ENCODE results near the gene CHSY1. TPM values are rescaled to one million over a fixed set of nuclear protein-coding genes. Genes with fewer than 3 reads are reported as not detected.

Gene CHSY1
- polyA plus RNA-seq, 2 of the 4 experiments (the other 2 are of a cell fraction): 16.0 to 28.1 TPM

DNA sequence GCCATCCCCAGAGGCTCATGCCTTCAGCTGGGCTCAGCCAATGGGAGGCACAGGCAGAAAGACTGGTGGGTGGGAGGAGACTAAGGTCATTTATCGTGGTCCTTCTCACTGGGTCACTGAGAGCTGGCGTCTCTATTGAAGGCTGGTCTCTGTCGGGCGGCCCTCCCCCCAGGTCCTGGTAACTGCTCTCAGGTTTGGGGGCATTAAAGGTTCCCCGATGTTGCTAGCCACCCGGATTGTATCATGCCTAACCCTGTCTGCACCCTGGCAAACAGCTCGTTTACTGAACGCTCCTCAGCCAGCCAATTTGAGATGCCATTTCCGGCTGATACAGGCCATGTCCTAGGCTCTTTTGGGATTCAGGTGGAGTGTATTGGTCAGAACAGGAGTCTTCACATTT lies 14.9 kb upstream of the CHSY1 start (continued):
- TF ChIP-seq RNF2 (IDR thresholded peaks at IDR 0.05; ENCODE audit: borderline replicate concordance, low read depth): no peak
- no peak for TF ChIP-seq ZSCAN20 (CRISPR knock-in tag; IDR thresholded peaks at IDR 0.05)
- no peak for TF ChIP-seq NPAS2 (CRISPR knock-in tag; IDR thresholded peaks at IDR 0.05; ENCODE audit: borderline replicate concordance)
- TF ChIP-seq FOSL2 (IDR thresholded peaks at IDR 0.05): no peak
- TF ChIP-seq FOSL2 (CRISPR knock-in tag; IDR thresholded peaks at IDR 0.05): no peak
- TF ChIP-seq JUN (IDR thresholded peaks at IDR 0.05): no peak
- TF ChIP-seq, protein P1, sequence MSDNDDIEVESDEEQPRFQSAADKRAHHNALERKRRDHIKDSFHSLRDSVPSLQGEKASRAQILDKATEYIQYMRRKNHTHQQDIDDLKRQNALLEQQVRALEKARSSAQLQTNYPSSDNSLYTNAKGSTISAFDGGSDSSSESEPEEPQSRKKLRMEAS (IDR thresholded peaks at IDR 0.05): no peak
- TF ChIP-seq HOXB13 (CRISPR knock-in tag; IDR thresholded peaks at IDR 0.05; ENCODE audit: low read depth): no peak

DNA sequence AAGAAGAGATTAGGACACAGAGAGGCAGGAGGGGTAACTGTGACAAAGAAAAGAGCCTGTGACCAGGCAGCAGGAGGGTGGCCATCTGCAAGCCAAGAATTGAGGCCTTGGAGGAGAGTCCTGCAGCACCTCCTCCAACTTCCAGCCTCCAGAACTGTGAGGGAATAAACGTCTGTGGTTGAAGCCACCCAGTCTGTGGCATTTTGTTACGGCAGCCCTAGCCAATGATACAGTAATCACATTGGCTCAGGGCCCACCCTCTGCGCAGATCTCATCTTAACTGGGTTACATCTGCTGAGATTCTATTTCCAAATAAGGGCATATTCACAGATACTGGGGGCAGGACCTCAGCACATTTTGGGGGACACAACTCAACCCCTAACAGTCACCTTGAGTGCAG lies 14.2 kb upstream of the CHSY1 start:
- 70% methylated on average over 3 of the region's 3 CpGs for WGBS (ENCODE audit: missing lambda C conversion rate)
- TF ChIP-seq HOXB13 (CRISPR knock-in tag; IDR thresholded peaks at IDR 0.05; ENCODE audit: low read depth): no peak
- no peak for TF ChIP-seq CBX2 (IDR thresholded peaks at IDR 0.05; ENCODE audit: borderline replicate concordance, low read depth)
- TF ChIP-seq, protein P2, sequence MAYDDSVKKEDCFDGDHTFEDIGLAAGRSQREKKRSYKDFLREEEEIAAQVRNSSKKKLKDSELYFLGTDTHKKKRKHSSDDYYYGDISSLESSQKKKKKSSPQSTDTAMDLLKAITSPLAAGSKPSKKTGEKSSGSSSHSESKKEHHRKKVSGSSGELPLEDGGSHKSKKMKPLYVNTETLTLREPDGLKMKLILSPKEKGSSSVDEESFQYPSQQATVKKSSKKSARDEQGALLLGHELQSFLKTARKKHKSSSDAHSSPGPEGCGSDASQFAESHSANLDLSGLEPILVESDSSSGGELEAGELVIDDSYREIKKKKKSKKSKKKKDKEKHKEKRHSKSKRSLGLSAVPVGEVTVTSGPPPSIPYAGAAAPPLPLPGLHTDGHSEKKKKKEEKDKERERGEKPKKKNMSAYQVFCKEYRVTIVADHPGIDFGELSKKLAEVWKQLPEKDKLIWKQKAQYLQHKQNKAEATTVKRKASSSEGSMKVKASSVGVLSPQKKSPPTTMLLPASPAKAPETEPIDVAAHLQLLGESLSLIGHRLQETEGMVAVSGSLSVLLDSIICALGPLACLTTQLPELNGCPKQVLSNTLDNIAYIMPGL (CRISPR knock-in tag; IDR thresholded peaks at IDR 0.05; ENCODE audit: borderline replicate concordance): no peak
- TF ChIP-seq ZSCAN20 (CRISPR knock-in tag; IDR thresholded peaks at IDR 0.05): no peak
- TF ChIP-seq, protein P3, sequence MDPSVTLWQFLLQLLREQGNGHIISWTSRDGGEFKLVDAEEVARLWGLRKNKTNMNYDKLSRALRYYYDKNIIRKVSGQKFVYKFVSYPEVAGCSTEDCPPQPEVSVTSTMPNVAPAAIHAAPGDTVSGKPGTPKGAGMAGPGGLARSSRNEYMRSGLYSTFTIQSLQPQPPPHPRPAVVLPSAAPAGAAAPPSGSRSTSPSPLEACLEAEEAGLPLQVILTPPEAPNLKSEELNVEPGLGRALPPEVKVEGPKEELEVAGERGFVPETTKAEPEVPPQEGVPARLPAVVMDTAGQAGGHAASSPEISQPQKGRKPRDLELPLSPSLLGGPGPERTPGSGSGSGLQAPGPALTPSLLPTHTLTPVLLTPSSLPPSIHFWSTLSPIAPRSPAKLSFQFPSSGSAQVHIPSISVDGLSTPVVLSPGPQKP (IDR thresholded peaks at IDR 0.05; ENCODE audit: low read depth, low read length): no peak
- no peak for TF ChIP-seq EHMT2 (IDR thresholded peaks at IDR 0.05; ENCODE audit: low read depth)
- TF ChIP-seq, protein P4, sequence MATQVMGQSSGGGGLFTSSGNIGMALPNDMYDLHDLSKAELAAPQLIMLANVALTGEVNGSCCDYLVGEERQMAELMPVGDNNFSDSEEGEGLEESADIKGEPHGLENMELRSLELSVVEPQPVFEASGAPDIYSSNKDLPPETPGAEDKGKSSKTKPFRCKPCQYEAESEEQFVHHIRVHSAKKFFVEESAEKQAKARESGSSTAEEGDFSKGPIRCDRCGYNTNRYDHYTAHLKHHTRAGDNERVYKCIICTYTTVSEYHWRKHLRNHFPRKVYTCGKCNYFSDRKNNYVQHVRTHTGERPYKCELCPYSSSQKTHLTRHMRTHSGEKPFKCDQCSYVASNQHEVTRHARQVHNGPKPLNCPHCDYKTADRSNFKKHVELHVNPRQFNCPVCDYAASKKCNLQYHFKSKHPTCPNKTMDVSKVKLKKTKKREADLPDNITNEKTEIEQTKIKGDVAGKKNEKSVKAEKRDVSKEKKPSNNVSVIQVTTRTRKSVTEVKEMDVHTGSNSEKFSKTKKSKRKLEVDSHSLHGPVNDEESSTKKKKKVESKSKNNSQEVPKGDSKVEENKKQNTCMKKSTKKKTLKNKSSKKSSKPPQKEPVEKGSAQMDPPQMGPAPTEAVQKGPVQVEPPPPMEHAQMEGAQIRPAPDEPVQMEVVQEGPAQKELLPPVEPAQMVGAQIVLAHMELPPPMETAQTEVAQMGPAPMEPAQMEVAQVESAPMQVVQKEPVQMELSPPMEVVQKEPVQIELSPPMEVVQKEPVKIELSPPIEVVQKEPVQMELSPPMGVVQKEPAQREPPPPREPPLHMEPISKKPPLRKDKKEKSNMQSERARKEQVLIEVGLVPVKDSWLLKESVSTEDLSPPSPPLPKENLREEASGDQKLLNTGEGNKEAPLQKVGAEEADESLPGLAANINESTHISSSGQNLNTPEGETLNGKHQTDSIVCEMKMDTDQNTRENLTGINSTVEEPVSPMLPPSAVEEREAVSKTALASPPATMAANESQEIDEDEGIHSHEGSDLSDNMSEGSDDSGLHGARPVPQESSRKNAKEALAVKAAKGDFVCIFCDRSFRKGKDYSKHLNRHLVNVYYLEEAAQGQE (IDR thresholded peaks at IDR 0.05): no peak
- Histone ChIP-seq H3K9me3 (no peaks in the 10 kb centered on the region), H3K27ac (no peak overlapping the region), H3K4me2 (no peak overlapping the region), H3K4me3 (no peak overlapping the region), H3K4me1 (no peaks in the 10 kb centered on the region)
- no peak for DNase-seq (ENCODE audit: low read depth in 1 of 2, low spot score in 1 of 2)
- ATAC-seq: 0 out of 6 replicates have a peak, but pooled peaks of 1 of the 2 experiments have one; percentile 0
- CTCF ChIA-PET: interaction anchor here (1.3 to 6.4 kb wide), 2 partner anchors 9 to 178 kb away, joined by 3 to 66 read pairs; no protein-coding TSS in a partner anchor
- FAIRE-seq: no peak
- POLR2A ChIA-PET: no interaction called here

DNA sequence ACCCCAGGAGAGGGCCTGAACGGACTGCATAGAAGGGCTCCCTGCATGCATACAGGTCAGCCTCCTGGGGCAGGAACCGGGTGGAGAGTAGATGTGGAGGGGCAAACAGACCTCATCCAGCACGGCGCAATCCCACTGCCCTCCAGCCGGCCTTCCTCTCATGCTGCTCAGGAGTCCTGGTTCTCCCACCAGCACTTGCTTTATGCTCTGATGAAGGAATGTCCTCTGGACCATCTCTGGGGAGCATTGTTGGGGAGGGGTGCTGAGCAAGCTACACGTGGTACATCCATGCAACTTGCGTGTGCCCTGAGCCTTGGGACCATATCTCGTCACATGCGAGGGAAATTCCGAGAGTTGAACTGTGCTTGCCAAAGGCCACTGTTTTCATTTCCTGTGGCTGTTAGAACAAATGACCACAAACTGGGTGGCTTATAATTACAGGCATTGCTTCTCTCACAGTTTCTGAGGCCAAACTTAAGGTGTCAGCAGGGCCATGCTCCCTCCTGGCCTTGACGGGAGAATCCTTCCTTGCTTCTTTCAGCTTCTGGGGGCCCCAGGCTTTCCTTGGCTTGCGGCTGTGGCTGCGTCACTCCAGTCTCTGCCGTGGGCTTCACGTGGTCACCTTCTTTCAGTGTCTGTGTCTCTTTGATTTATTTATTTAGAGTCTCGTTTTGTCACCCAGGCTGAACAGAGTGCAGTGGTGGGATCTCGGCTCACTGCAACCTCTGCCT lies 13.2 kb upstream of the CHSY1 start:
- no peak overlapping the region for H3K4me2 ChIP-seq
- CTCF ChIA-PET: interaction anchor here (1.3 to 6.4 kb wide), 2 partner anchors 8 to 177 kb away, joined by 3 to 66 read pairs; no protein-coding TSS in a partner anchor
- H3K4me1 ChIP-seq: no peaks in the 10 kb centered on the region
- no peak for TF ChIP-seq EHF (CRISPR knock-in tag; IDR thresholded peaks at IDR 0.05)
- no peak for TF ChIP-seq CEBPB (IDR thresholded peaks at IDR 0.05)
- TF ChIP-seq GATA3 (IDR thresholded peaks at IDR 0.05; ENCODE audit: borderline replicate concordance): no peak
- no peak for TF ChIP-seq RARB (CRISPR knock-in tag; IDR thresholded peaks at IDR 0.05)
- TF ChIP-seq SMC3 (IDR thresholded peaks at IDR 0.05): no peak
- TF ChIP-seq, protein P5, sequence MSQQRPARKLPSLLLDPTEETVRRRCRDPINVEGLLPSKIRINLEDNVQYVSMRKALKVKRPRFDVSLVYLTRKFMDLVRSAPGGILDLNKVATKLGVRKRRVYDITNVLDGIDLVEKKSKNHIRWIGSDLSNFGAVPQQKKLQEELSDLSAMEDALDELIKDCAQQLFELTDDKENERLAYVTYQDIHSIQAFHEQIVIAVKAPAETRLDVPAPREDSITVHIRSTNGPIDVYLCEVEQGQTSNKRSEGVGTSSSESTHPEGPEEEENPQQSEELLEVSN (IDR thresholded peaks at IDR 0.05; ENCODE audit: borderline replicate concordance, low read depth): no peak
- TF ChIP-seq PHF8 (IDR thresholded peaks at IDR 0.05; ENCODE audit: borderline replicate concordance, low read depth): no peak
- no peak for TF ChIP-seq BHLHE40 (IDR thresholded peaks at IDR 0.05; ENCODE audit: low read depth, low read length)
- TF ChIP-seq, protein P3 (IDR thresholded peaks at IDR 0.05; ENCODE audit: low read depth, low read length): no peak
- TF ChIP-seq ZNF302 (CRISPR knock-in tag; IDR thresholded peaks at IDR 0.05): no peak
- TF ChIP-seq KDM1A (IDR thresholded peaks at IDR 0.05; ENCODE audit: low read depth): no peak
- ATAC-seq: peak in 1 of 2 experiments; percentile 5; a peak in 1 of 6 replicates
- POLR2A ChIA-PET: no interaction called here
- no peak overlapping the region for H3K4me3 ChIP-seq
- no peak overlapping the region for H3K27ac ChIP-seq
- no peak for FAIRE-seq
- 79% methylated on average over 17 of the region's 17 CpGs for WGBS (ENCODE audit: missing lambda C conversion rate)
- DNase-seq (ENCODE audit: low read depth in 1 of 2, low spot score in 1 of 2): no peak
- H3K9me3 ChIP-seq: no peaks in the 10 kb centered on the region

Measured in A549 (cell line).